Measurements from ENCODE around the gene SH3PXD2A. TPM values are rescaled to one million over a fixed set of nuclear protein-coding genes. Genes with fewer than 3 reads are reported as not detected.
A peak's percentile ranks its signal among the peaks of the same experiment; 100 is the strongest.

Gene SH3PXD2A
- total and polyA plus RNA-seq, 9 of the 15 experiments (the other 6 are each of a cell fraction or from before 2014, with no cell fraction given), result 0.41 to 9.3 (median 2.5) TPM

GRCh38 chr10:103581499-103581898 is 273.9 kb downstream of the SH3PXD2A start:
- POLR2A ChIA-PET, result interaction anchor here (0.9 kb wide), 1 partner anchor 109 kb away, joined by 4 read pairs; no protein-coding TSS in a partner anchor
- intact Hi-C loops (cut with micrococcal nuclease) (no loop called here), in situ Hi-C loops (cut with MboI) (loop anchor here (25.0 kb wide), 1 partner anchor 281 kb away; the partner anchor contains the start of gene SH3PXD2A)
- DNase-seq (ENCODE audit: extremely low read depth in 1 of 4, low spot score in 3 of 4), result no peak
- FAIRE-seq, result no peak
- H3K27ac ChIP-seq (ENCODE audit: extremely low read depth, low read depth, low read length), result no peak overlapping the region
- ATAC-seq, result no peak
- no peaks in the 10 kb centered on the region for H3K36me3 ChIP-seq (ENCODE audit: control insufficient read depth, insufficient read depth, low read length)
- CTCF ChIA-PET (ENCODE audit: low intra/inter-chr PET ratio), result interaction anchor here (0.6 kb wide), 1 partner anchor 214 kb away, joined by 3 read pairs; no protein-coding TSS in a partner anchor
- peaks cover 14 to 28% of the 10 kb centered on the region in 2 experiments for H3K4me1 ChIP-seq (replicated peaks in 1 of 2; ENCODE audit: control insufficient read depth in 2 of 2, insufficient read depth in 2 of 2, low read length in 2 of 2)
- H3K79me2 ChIP-seq (ENCODE audit: control insufficient read depth, insufficient read depth, low read length), result no peaks in the 10 kb centered on the region
- no peaks in the 10 kb centered on the region for H3K27me3 ChIP-seq (ENCODE audit: control insufficient read depth in 2 of 2, insufficient read depth in 2 of 2, low read length in 2 of 2)
- TF ChIP-seq ZBTB7A (IDR thresholded peaks at IDR 0.05; ENCODE audit: borderline replicate concordance, control insufficient read depth, low read depth, low read length), result no peak
- peak; percentile 73; the same call in 1 of the 2 replicates for TF ChIP-seq BCOR (IDR thresholded peaks at IDR 0.05)
- no peak for TF ChIP-seq ZNF347 (CRISPR knock-in tag; IDR thresholded peaks at IDR 0.05; ENCODE audit: low read depth)
- no peak for TF ChIP-seq ZNF41 (CRISPR knock-in tag; conservative IDR thresholded peaks at IDR 0.05)
- no peak for TF ChIP-seq XRCC4 (IDR thresholded peaks at IDR 0.05; ENCODE audit: extremely low read depth, insufficient read depth, insufficient read length)
- peak in 1 of 2 experiments; percentile 55; a peak in 1 of 4 replicates for TF ChIP-seq KDM1A (IDR thresholded peaks at IDR 0.05)
- TF ChIP-seq ZNF764 (CRISPR knock-in tag; IDR thresholded peaks at IDR 0.05; ENCODE audit: low read depth), result no peak
- peak; percentile 69 for TF ChIP-seq RBM25 (IDR thresholded peaks at IDR 0.05; ENCODE audit: low read depth, low read length, severe bottlenecking)
- no peaks in the 10 kb centered on the region for H3K9me3 ChIP-seq (replicated peaks; ENCODE audit: control insufficient read depth, insufficient read depth, low read depth, low read length)
- no peaks in the 10 kb centered on the region for H3K9me1 ChIP-seq (ENCODE audit: control insufficient read depth, insufficient read depth, low read length)
- H2AFZ ChIP-seq (ENCODE audit: low read depth, low read length), result no peak overlapping the region
- no peak overlapping the region for H3K4me3 ChIP-seq
- H4K20me1 ChIP-seq (replicated peaks; ENCODE audit: control insufficient read depth, insufficient read depth, low read length), result no peaks in the 10 kb centered on the region
- no peak overlapping the region for H3K9ac ChIP-seq (ENCODE audit: insufficient read depth in 1 of 2, low read depth in 2 of 2, low read length in 2 of 2)
- no peak overlapping the region for H3K4me2 ChIP-seq (ENCODE audit: insufficient read depth, low read length)
- BruUV-seq (replicated peaks), result no TSS peak

All from K562 (cell line).